GM12878 (cell line): ENCODE results near the gene CROCC. TPM values are rescaled to one million over a fixed set of nuclear protein-coding genes. Genes with fewer than 3 reads are reported as not detected.

Experiments
- ATAC-seq: fragments of 200-7000 bp; cut with Tn5 transposase; 3 replicates; pipeline ENCODE4 v1.9.1; 2020; ENCODE audit warnings: mild to moderate bottlenecking, moderate library complexity
- BruUV-seq: library from RNA; stranded (reverse); fragments of 400-500 nt; replicated peaks from 2 replicates; lab custom pipeline; 2021; lab: Mats Ljungman, UMichigan
- CTCF ChIA-PET: fragments of 300-600 bp; sonication (Branson Sonifier 250); formaldehyde crosslinking; extraction: SDS; loops from one replicate; lab custom pipeline; 2021; ENCODE audit warnings: inconsistent platforms; lab: Yijun Ruan, JAX
- POLR2A ChIA-PET: fragments of 350-600 bp; formaldehyde crosslinking; extraction: SDS; loops from one replicate; lab custom pipeline; 2021; ENCODE audit warnings: inconsistent platforms; lab: Charles Lee
- RAD21 ChIA-PET: fragments of 300-600 bp; sonication (Branson Sonifier 250); formaldehyde crosslinking; loops from one replicate; lab custom pipeline; 2023; ENCODE audit warnings: antibody characterized with exemption; ENCODE audit not compliant: unreplicated experiment; lab: Charles Lee
- SMC1A ChIA-PET: fragments of 300-600 bp; sonication (Branson Sonifier 250); formaldehyde crosslinking; loops from one replicate; lab custom pipeline; 2023; ENCODE audit not compliant: unreplicated experiment, uncharacterized antibody; lab: Charles Lee
- DNase-seq: peaks from one replicate; pipeline ENCODE4 v3.0.0-alpha.2; 2011; ENCODE audit warnings: low read depth, low spot score
- FAIRE-seq: peaks from 3 replicates; lab custom pipeline; 2011; peaks lifted over from hg19 to GRCh38; lab: Jason Lieb, UNC
- H2AFZ ChIP-seq: 2 replicates; pipeline ENCODE4 v1.6.0; 2011; ENCODE audit warnings: low read depth, low read length, control low read depth; ENCODE audit not compliant: control insufficient read depth
- H3K27ac ChIP-seq: 2 replicates; pipeline ENCODE4 v1.5.1; 2011; ENCODE audit warnings: control low read depth; ENCODE audit not compliant: control insufficient read depth, insufficient read depth
- H3K27me3 ChIP-seq, 2 experiments: replicated peaks in 1 of 2; 2 replicates each; pipeline versions ENCODE4 v1.6.0 to v1.6.1; 2011; ENCODE audit warnings: low read length in 1 of 2; ENCODE audit not compliant: control insufficient read depth in 2 of 2, insufficient read depth in 2 of 2
- H3K36me3 ChIP-seq, 2 experiments: 2 replicates each; pipeline ENCODE4 v1.5.1; 2011; ENCODE audit warnings: low read length in 1 of 2; ENCODE audit not compliant: control insufficient read depth in 2 of 2, insufficient read depth in 2 of 2
- H3K4me1 ChIP-seq: 2 replicates; pipeline ENCODE4 v1.6.1; 2011; ENCODE audit warnings: mild to moderate bottlenecking, low read length, moderate library complexity, mixed read lengths; ENCODE audit not compliant: control insufficient read depth, insufficient read depth
- H3K4me2 ChIP-seq: 2 replicates; pipeline ENCODE4 v1.6.0; 2011; ENCODE audit warnings: control low read depth; ENCODE audit not compliant: control insufficient read depth, insufficient read depth
- H3K4me3 ChIP-seq: fragments of 200-600 bp; sonication (generic); 2 replicates; pipeline ENCODE4 v1.5.1; 2016
- H3K79me2 ChIP-seq: 2 replicates; pipeline ENCODE4 v1.6.0; 2011; ENCODE audit warnings: low read length; ENCODE audit not compliant: control insufficient read depth, insufficient read depth
- H3K9ac ChIP-seq: 2 replicates; pipeline ENCODE4 v1.8.0; 2011; ENCODE audit warnings: low read length, control low read depth, mixed read lengths; ENCODE audit not compliant: control insufficient read depth, insufficient read depth
- H3K9me3 ChIP-seq: replicated peaks from 3 replicates; pipeline ENCODE4 v1.5.1; 2011; ENCODE audit warnings: mild to moderate bottlenecking, low read length; ENCODE audit not compliant: control insufficient read depth, insufficient read depth
- H4K20me1 ChIP-seq: 2 replicates; pipeline ENCODE4 v1.6.0; 2011; ENCODE audit not compliant: control insufficient read depth, insufficient read depth
- BMI1 ChIP-seq: fragments of 450-650 bp; IDR thresholded peaks from 2 replicates; pipeline ENCODE4 v1.6.1; 2016; ENCODE audit warnings: mild to moderate bottlenecking, moderate library complexity, borderline replicate concordance
- CBFB ChIP-seq: IDR thresholded peaks from 2 replicates; pipeline ENCODE4 v1.6.1; 2016; ENCODE audit warnings: antibody characterized with exemption, low read depth
- E2F4 ChIP-seq: IDR thresholded peaks from 2 replicates; pipeline ENCODE4 v1.6.1; 2012; ENCODE audit warnings: low read depth, low read length, improper control_type of control experiment
- EP300 ChIP-seq, 2 experiments: fragments of 150-350 bp in 1 of 2; IDR thresholded peaks; 2 replicates each; pipeline ENCODE4 v1.6.1; 2011 to 2012; ENCODE audit warnings: low read depth in 2 of 2, low read length in 2 of 2, borderline replicate concordance in 1 of 2, improper control_type of control experiment in 1 of 2, inconsistent platforms in 1 of 2; ENCODE audit not compliant: control insufficient read depth in 1 of 2
- ESRRA ChIP-seq: IDR thresholded peaks from 2 replicates; pipeline ENCODE4 v1.6.1; 2012; ENCODE audit warnings: mild to moderate bottlenecking, low read length, improper control_type of control experiment
- HDAC6 ChIP-seq: fragments of 200-600 bp; sonication (generic); IDR thresholded peaks from one replicate; pipeline ENCODE4 v1.8.0; 2017; ENCODE audit warnings: antibody characterized with exemption; ENCODE audit not compliant: unreplicated experiment
- NR2C1 ChIP-seq: fragments of 450-650 bp; IDR thresholded peaks from 2 replicates; pipeline ENCODE4 v1.6.1; 2017; ENCODE audit warnings: antibody characterized with exemption, mild to moderate bottlenecking, moderate library complexity
- NR2C2 ChIP-seq: IDR thresholded peaks from 2 replicates; pipeline ENCODE4 v1.6.1; 2011; ENCODE audit warnings: borderline replicate concordance, low read depth; ENCODE audit not compliant: control insufficient read depth, insufficient read length
- NRF1 ChIP-seq: conservative IDR thresholded peaks from 2 replicates; pipeline ENCODE4 v1.6.1; 2011; ENCODE audit warnings: mild to moderate bottlenecking, low read depth, low read length, improper control_type of control experiment
- STAT1 ChIP-seq: fragments of 450-650 bp; conservative IDR thresholded peaks from 2 replicates; pipeline ENCODE4 v1.6.1; 2014; ENCODE audit warnings: antibody characterized with exemption, mild to moderate bottlenecking
- SUPT20H ChIP-seq: IDR thresholded peaks from 2 replicates; pipeline ENCODE4 v1.6.1; 2011; ENCODE audit warnings: low read depth, mild to moderate bottlenecking, low read length, moderate library complexity, borderline replicate concordance; ENCODE audit not compliant: control insufficient read depth
- SUZ12 ChIP-seq: fragments of 200-600 bp; sonication (generic); IDR thresholded peaks from one replicate; pipeline ENCODE4 v1.6.1; 2018; ENCODE audit warnings: antibody characterized with exemption, mild to moderate bottlenecking; ENCODE audit not compliant: unreplicated experiment
- ZNF384 ChIP-seq: IDR thresholded peaks from 2 replicates; pipeline ENCODE4 v1.6.1; 2012; ENCODE audit warnings: low read depth, mild to moderate bottlenecking, low read length, improper control_type of control experiment, borderline replicate concordance
- WGBS: methylation state at CpG from one replicate; pipeline ENCODE4 v1.1.6; 2016; ENCODE audit warnings: low lambda C conversion rate; ENCODE audit not compliant: insufficient replicate concordance, insufficient coverage; ENCODE audit errors: missing lambda C conversion rate; 5-methylcytosine and 5-hydroxymethylcytosine counted together
- in situ Hi-C: fragments of 300-500 bp; cut with MboI; formaldehyde crosslinking; loops from 9 replicates; pipeline ENCODE4 v1.14.3; 2018; ENCODE audit warnings: mixed read lengths
- intact Hi-C: fragments of 100-400 bp; cut with micrococcal nuclease; formaldehyde crosslinking; loops from one replicate; pipeline ENCODE4 v1.14.2; 2022; ENCODE audit not compliant: unreplicated experiment
- polyA plus RNA-seq, 11 experiments: library from polyadenylated mRNA; depleted of rRNA in 4 of 11; unstranded in 6 of 11; stranded (reverse) in 5 of 11; fragments of >200 nt; fragmentation: Nextera tagmentation in 4 of 11; fragmentation: Illumina TruSeq in 1 of 11; extraction: Ambion mirVana in 4 of 11; extraction: Trizol in 1 of 11; gene quantifications; 1 replicate in 1 of 11; 2 replicates in 10 of 11; pipeline versions ENCODE4 v1.2.1 to v1.2.3, GENCODE V29; 2011 to 2016; ENCODE audit warnings: inconsistent platforms in 2 of 11, missing spikeins in 2 of 11, low read depth in 1 of 11
- total RNA-seq, 4 experiments: library from RNA; depleted of rRNA in 3 of 4; stranded (reverse); fragments of >200 nt in 3 of 4; fragmentation: Illumina TruSeq in 1 of 4; extraction: Trizol in 1 of 4; gene quantifications; 2 replicates each; pipeline versions ENCODE4 v1.2.1 to v1.2.3, GENCODE V29; 2013 to 2021

The CROCC gene
- total and polyA plus RNA-seq, 10 of the 15 experiments (the other 5 are each of a cell fraction or from before 2014, with no cell fraction given) = 0.04 to 5.5 (median 2.3) TPM

- Histone ChIP-seq H3K4me2 (no peak overlapping the region), H3K27ac (no peak overlapping the region), H4K20me1 (no peaks in the 10 kb centered on the region), H3K9ac (no peak overlapping the region), H3K4me3 (no peak overlapping the region), H3K79me2 (peaks cover 2% of the 10 kb centered on the region), H3K4me1 (peaks cover 33% of the 10 kb centered on the region), H2AFZ (no peak overlapping the region), H3K9me3 (no peaks in the 10 kb centered on the region), H3K36me3 (peaks cover 4 to 12% of the 10 kb centered on the region in 2 experiments), H3K27me3 (no peaks in the 10 kb centered on the region)
- ChIA-PET CTCF (interaction anchor here (0.6 to 2.0 kb wide), 3 partner anchors 31 to 394 kb away, joined by 3 to 6 read pairs (median 3); no protein-coding TSS in a partner anchor), SMC1A (interaction anchor here (1.2 to 1.9 kb wide), 2 partner anchors 8 to 127 kb away, joined by 3 to 8 read pairs; no protein-coding TSS in a partner anchor), POLR2A (no interaction called here), RAD21 (interaction anchor here (0.6 kb wide), 1 partner anchor 624 kb away, joined by 3 read pairs; no protein-coding TSS in a partner anchor)
- WGBS = 65% methylated on average over 10 of the region's 10 CpGs
- in situ Hi-C loops = no loop called here
- TF ChIP-seq NRF1 = no peak
- TF ChIP-seq ESRRA = no peak
- TF ChIP-seq NR2C1 = no peak
- TF ChIP-seq NR2C2 = no peak
- no peak for TF ChIP-seq SUPT20H
- TF ChIP-seq CBFB = no peak
- no peak for TF ChIP-seq EP300 (IDR thresholded peaks at IDR 0.05; ENCODE audit: borderline replicate concordance in 1 of 2, control insufficient read depth in 1 of 2, low read depth in 2 of 2, low read length in 2 of 2)
- no peak for TF ChIP-seq HDAC6
- TF ChIP-seq STAT1 = no peak
- no peak for TF ChIP-seq ZNF384
- no peak for TF ChIP-seq E2F4
- TF ChIP-seq SUZ12 = no peak
- no peak for TF ChIP-seq BMI1
- intact Hi-C loops = no loop called here
- ATAC-seq (no peak), FAIRE-seq (no peak), DNase-seq (no peak)
- BruUV-seq = no TSS peak
Measured at GRCh38 chr1:17014671-17015567, 93.2 kb downstream of the CROCC start.
